HepG2 (cell line): Measurements from ENCODE around the gene PLA2G2E. TPM values are rescaled to one million over a fixed set of nuclear protein-coding genes. Genes with fewer than 3 reads are reported as not detected.
A peak's percentile ranks its signal among the peaks of the same experiment; 100 is the strongest.

Experiments
- ATF1 ChIP-seq: IDR thresholded peaks from 2 replicates; pipeline ENCODE4 v1.6.1; 2016; ENCODE audit warnings: mild to moderate bottlenecking, control low read depth
- DRAP1 ChIP-seq: IDR thresholded peaks from 2 replicates; pipeline ENCODE4 v1.6.1; 2016; ENCODE audit warnings: missing genetic modification reagents, missing compliant biosample characterization
- EZH2 ChIP-seq: conservative IDR thresholded peaks from 2 replicates; pipeline ENCODE4 v1.6.1; 2012; ENCODE audit warnings: mild to moderate bottlenecking, low read depth, low read length, moderate library complexity
- FOXC1 ChIP-seq: sonication (generic); formaldehyde crosslinking; IDR thresholded peaks from 2 replicates; pipeline ENCODE4 v1.8.0; 2022; ENCODE audit warnings: mild to moderate bottlenecking, missing genetic modification reagents, borderline replicate concordance
- GABPB1 ChIP-seq: IDR thresholded peaks from 2 replicates; pipeline ENCODE4 v1.6.1; 2016; ENCODE audit warnings: mild to moderate bottlenecking, missing genetic modification reagents, moderate library complexity, missing compliant biosample characterization
- IKZF4 ChIP-seq: sonication (generic); formaldehyde crosslinking; IDR thresholded peaks from 2 replicates; pipeline ENCODE4 v1.5.1; 2020; ENCODE audit warnings: borderline replicate concordance, mild to moderate bottlenecking, low read depth, missing genetic modification reagents; ENCODE audit errors: not compliant biosample characterization
- NFKBIZ ChIP-seq: IDR thresholded peaks from 2 replicates; pipeline ENCODE4 v1.6.1; 2018; ENCODE audit warnings: missing genetic modification reagents, missing compliant biosample characterization
- PHF20 ChIP-seq: sonication (generic); formaldehyde crosslinking; IDR thresholded peaks from 2 replicates; pipeline ENCODE4 v1.5.0; 2020; ENCODE audit warnings: mild to moderate bottlenecking, missing genetic modification reagents
- PHF8 ChIP-seq: sonication (generic); formaldehyde crosslinking; IDR thresholded peaks from 2 replicates; pipeline ENCODE4 v1.5.0; 2020; ENCODE audit warnings: missing genetic modification reagents
- POGZ ChIP-seq: sonication (generic); formaldehyde crosslinking; IDR thresholded peaks from 2 replicates; pipeline ENCODE4 v1.4.0; 2020; ENCODE audit warnings: mild to moderate bottlenecking, missing genetic modification reagents
- YEATS2 ChIP-seq: sonication (generic); formaldehyde crosslinking; IDR thresholded peaks from 2 replicates; pipeline ENCODE4 v1.4.0; 2020; ENCODE audit warnings: missing genetic modification reagents, borderline replicate concordance
- ZFP1 ChIP-seq: IDR thresholded peaks from 2 replicates; pipeline ENCODE4 v1.6.1; 2016
- ZNF468 ChIP-seq: sonication (generic); formaldehyde crosslinking; IDR thresholded peaks from 2 replicates; pipeline ENCODE4 v1.8.0; 2022; ENCODE audit warnings: mild to moderate bottlenecking, moderate library complexity, missing genetic modification reagents
- ZNF614 ChIP-seq: IDR thresholded peaks from 2 replicates; pipeline ENCODE4 v1.6.1; 2018; ENCODE audit warnings: missing biosample characterization, missing genetic modification reagents, inconsistent platforms, borderline replicate concordance
- ZNF7 ChIP-seq: IDR thresholded peaks from 2 replicates; pipeline ENCODE4 v1.6.1; 2016; ENCODE audit warnings: missing biosample characterization, missing genetic modification reagents
- ZNF704 ChIP-seq: sonication (generic); formaldehyde crosslinking; IDR thresholded peaks from 2 replicates; pipeline ENCODE4 v1.8.1; 2023; ENCODE audit warnings: mild to moderate bottlenecking, inconsistent platforms, moderate library complexity, missing genetic modification reagents, borderline replicate concordance
- ZNF790 ChIP-seq: sonication (generic); formaldehyde crosslinking; IDR thresholded peaks from 2 replicates; pipeline ENCODE4 v1.8.0; 2022; ENCODE audit warnings: missing genetic modification reagents, mild to moderate bottlenecking, borderline replicate concordance
- ZNF878 ChIP-seq: sonication (generic); formaldehyde crosslinking; IDR thresholded peaks from 2 replicates; pipeline ENCODE4 v1.8.1; 2023; ENCODE audit warnings: mild to moderate bottlenecking, missing genetic modification reagents, moderate library complexity
- polyA plus RNA-seq, 8 experiments: library from polyadenylated mRNA; depleted of rRNA in 3 of 8; stranded (reverse) in 7 of 8; unstranded in 1 of 8; fragments of >200 nt; fragmentation: Illumina TruSeq in 4 of 8; extraction: Trizol in 4 of 8; gene quantifications; 2 replicates each; pipeline versions ENCODE4 v1.2.1 to v1.2.3, GENCODE V29; 2011 to 2016; ENCODE audit warnings: low read depth in 4 of 8, missing spikeins in 1 of 8, mixed read lengths in 1 of 8; ENCODE audit not compliant: insufficient read depth in 1 of 8
- total RNA-seq, 5 experiments: library from RNA; depleted of rRNA; stranded (reverse); fragments of >200 nt; fragmentation: Illumina TruSeq; extraction: Trizol; gene quantifications; 2 replicates each; pipeline ENCODE4 v1.2.3, GENCODE V29; 2016; ENCODE audit warnings: low read depth in 1 of 5
- TF ChIP-seq, protein P1 (sequence below): sonication (generic); formaldehyde crosslinking; IDR thresholded peaks from 2 replicates; pipeline ENCODE4 v1.4.0; 2020; ENCODE audit warnings: missing genetic modification reagents, borderline replicate concordance
- TF ChIP-seq, protein P2 (sequence below): sonication (generic); formaldehyde crosslinking; IDR thresholded peaks from 2 replicates; pipeline ENCODE4 v1.4.0; 2020; ENCODE audit warnings: missing genetic modification reagents
- TF ChIP-seq, protein P3 (sequence below): IDR thresholded peaks from 2 replicates; pipeline ENCODE4 v1.6.1; 2018; ENCODE audit warnings: missing genetic modification reagents

PLA2G2E gene
- total and polyA plus RNA-seq, 2 of the 13 experiments (the other 11 are each of a cell fraction or from before 2014, with no cell fraction given) = not detected

DNA sequence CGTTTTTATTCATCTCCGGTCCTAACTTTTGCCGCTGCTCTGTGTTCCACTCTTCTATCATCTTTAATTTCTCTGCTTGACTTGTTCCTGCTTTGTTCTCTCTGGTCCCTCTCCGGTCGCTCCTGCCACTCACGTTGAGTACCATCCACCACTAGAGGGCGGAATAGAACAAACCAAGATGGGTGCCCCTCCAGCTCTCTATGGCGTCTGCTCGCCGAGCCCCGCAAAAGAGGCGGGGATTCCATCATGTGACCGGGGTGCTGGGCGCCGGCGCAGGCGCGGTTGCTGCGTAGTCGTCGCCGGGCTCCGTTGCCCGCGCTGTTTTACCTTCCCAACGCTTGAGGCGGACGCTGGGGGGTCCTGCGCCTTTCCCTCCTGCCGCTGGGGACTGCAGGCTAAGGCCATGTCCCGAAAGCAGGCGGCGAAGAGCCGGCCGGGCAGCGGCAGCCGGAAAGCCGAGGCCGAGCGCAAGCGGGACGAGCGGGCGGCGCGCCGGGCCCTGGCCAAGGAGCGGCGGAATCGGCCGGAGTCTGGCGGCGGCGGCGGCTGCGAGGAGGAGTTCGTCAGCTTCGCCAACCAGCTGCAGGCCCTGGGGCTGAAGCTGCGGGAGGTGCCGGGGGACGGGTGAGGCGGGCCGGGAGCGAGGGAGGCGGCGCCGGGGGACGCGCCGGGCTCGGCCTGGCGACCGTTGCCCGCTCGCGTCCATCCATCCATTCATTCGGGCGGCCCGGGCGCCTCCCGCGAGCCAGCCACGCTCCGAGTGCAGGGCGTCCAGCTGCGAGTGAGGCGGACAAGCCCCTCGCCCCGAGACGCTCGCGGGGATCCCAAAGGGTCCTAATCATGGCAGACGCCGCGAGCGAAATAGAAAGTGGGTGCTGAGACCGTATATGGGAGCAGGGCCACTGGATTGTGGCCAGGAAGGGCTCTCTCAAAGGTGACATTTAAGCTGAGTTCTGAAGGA, 41.0 kb downstream of the PLA2G2E start, which contains the start of gene OTUD3 (continued):
- no peak for TF ChIP-seq ZNF468
- TF ChIP-seq DRAP1 (CRISPR knock-in tag) = peak; percentile 66
- peak; percentile 95 for TF ChIP-seq PHF8 (CRISPR knock-in tag)
- peak; percentile 96 for TF ChIP-seq IKZF4 (CRISPR knock-in tag)
- peak; percentile 70; the same call in 1 of the 2 replicates for TF ChIP-seq ZNF614 (CRISPR knock-in tag)
- TF ChIP-seq POGZ (CRISPR knock-in tag) = peak; percentile 96
- TF ChIP-seq ZNF704 (CRISPR knock-in tag) = peak; percentile 51; the same call in 1 of the 2 replicates
- 0 out of 2 replicates have a peak, but pooled peaks have one; percentile 39 for TF ChIP-seq ZFP1
- peak; percentile 83; the same call in 1 of the 2 replicates for TF ChIP-seq YEATS2 (CRISPR knock-in tag)
- peak; percentile 53; the same call in 1 of the 2 replicates for TF ChIP-seq ZNF790 (CRISPR knock-in tag)
- peak; percentile 74 for TF ChIP-seq PHF20 (CRISPR knock-in tag)
- TF ChIP-seq ATF1 (CRISPR knock-in tag) = no peak
- TF ChIP-seq, protein P1, sequence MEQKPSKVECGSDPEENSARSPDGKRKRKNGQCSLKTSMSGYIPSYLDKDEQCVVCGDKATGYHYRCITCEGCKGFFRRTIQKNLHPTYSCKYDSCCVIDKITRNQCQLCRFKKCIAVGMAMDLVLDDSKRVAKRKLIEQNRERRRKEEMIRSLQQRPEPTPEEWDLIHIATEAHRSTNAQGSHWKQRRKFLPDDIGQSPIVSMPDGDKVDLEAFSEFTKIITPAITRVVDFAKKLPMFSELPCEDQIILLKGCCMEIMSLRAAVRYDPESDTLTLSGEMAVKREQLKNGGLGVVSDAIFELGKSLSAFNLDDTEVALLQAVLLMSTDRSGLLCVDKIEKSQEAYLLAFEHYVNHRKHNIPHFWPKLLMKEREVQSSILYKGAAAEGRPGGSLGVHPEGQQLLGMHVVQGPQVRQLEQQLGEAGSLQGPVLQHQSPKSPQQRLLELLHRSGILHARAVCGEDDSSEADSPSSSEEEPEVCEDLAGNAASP = peak; percentile 42; the same call in 1 of the 2 replicates
- TF ChIP-seq GABPB1 (CRISPR knock-in tag) = peak; percentile 69
- no peak for TF ChIP-seq NFKBIZ (CRISPR knock-in tag)
- TF ChIP-seq, protein P2, sequence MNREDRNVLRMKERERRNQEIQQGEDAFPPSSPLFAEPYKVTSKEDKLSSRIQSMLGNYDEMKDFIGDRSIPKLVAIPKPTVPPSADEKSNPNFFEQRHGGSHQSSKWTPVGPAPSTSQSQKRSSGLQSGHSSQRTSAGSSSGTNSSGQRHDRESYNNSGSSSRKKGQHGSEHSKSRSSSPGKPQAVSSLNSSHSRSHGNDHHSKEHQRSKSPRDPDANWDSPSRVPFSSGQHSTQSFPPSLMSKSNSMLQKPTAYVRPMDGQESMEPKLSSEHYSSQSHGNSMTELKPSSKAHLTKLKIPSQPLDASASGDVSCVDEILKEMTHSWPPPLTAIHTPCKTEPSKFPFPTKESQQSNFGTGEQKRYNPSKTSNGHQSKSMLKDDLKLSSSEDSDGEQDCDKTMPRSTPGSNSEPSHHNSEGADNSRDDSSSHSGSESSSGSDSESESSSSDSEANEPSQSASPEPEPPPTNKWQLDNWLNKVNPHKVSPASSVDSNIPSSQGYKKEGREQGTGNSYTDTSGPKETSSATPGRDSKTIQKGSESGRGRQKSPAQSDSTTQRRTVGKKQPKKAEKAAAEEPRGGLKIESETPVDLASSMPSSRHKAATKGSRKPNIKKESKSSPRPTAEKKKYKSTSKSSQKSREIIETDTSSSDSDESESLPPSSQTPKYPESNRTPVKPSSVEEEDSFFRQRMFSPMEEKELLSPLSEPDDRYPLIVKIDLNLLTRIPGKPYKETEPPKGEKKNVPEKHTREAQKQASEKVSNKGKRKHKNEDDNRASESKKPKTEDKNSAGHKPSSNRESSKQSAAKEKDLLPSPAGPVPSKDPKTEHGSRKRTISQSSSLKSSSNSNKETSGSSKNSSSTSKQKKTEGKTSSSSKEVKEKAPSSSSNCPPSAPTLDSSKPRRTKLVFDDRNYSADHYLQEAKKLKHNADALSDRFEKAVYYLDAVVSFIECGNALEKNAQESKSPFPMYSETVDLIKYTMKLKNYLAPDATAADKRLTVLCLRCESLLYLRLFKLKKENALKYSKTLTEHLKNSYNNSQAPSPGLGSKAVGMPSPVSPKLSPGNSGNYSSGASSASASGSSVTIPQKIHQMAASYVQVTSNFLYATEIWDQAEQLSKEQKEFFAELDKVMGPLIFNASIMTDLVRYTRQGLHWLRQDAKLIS = no peak
- no peak; the same call in 1 of the 2 replicates for TF ChIP-seq ZNF878
- TF ChIP-seq, protein P3, sequence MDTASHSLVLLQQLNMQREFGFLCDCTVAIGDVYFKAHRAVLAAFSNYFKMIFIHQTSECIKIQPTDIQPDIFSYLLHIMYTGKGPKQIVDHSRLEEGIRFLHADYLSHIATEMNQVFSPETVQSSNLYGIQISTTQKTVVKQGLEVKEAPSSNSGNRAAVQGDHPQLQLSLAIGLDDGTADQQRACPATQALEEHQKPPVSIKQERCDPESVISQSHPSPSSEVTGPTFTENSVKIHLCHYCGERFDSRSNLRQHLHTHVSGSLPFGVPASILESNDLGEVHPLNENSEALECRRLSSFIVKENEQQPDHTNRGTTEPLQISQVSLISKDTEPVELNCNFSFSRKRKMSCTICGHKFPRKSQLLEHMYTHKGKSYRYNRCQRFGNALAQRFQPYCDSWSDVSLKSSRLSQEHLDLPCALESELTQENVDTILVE (CRISPR knock-in tag) = peak; percentile 29; the same call in 1 of the 2 replicates
- TF ChIP-seq EZH2 = no peak
- peak; percentile 89 for TF ChIP-seq FOXC1 (CRISPR knock-in tag)
- TF ChIP-seq ZNF7 = no peak
